Endothelial cell of umbilical vein (primary cell): ENCODE results near the gene LGR4. TPM values are rescaled to one million over a fixed set of nuclear protein-coding genes. Genes with fewer than 3 reads are reported as not detected.

Source experiments
- BruUV-seq: library from RNA; stranded (reverse); fragments of 400-500 nt; replicated peaks from 2 replicates; lab custom pipeline; 2021; lab: Mats Ljungman, UMichigan
- CTCF ChIA-PET: fragments of 300-600, 350-600 bp; sonication (Branson Sonifier 250); formaldehyde crosslinking; loops from one replicate; lab custom pipeline; 2021; ENCODE audit warnings: antibody characterized with exemption, inconsistent platforms; lab: Charles Lee
- POLR2A ChIA-PET: fragments of 300-600, 350-600 bp; sonication (Branson Sonifier 250); formaldehyde crosslinking; loops from one replicate; lab custom pipeline; 2021; ENCODE audit warnings: antibody characterized with exemption, inconsistent platforms; lab: Charles Lee
- DNase-seq: peaks from one replicate; pipeline ENCODE4 v3.0.0-alpha.2; 2011; ENCODE audit warnings: low read depth, low spot score
- FAIRE-seq: peaks from 2 replicates; lab custom pipeline; 2011; peaks lifted over from hg19 to GRCh38; lab: Jason Lieb, UNC
- H2AFZ ChIP-seq: 2 replicates; pipeline ENCODE4 v1.6.0; 2012; ENCODE audit warnings: low read depth, low read length, control low read depth, inconsistent platforms
- H3K27ac ChIP-seq: 2 replicates; pipeline ENCODE4 v1.5.1; 2011; ENCODE audit warnings: low read depth, mild to moderate bottlenecking, control low read depth, low read length, moderate library complexity; ENCODE audit not compliant: insufficient read depth
- H3K27me3 ChIP-seq, 2 experiments: 2 replicates each; pipeline versions ENCODE4 v1.6.0 to v1.6.1; 2011; ENCODE audit warnings: low read length in 2 of 2, mixed read lengths in 1 of 2; ENCODE audit not compliant: control insufficient read depth in 2 of 2, insufficient read depth in 2 of 2
- H3K36me3 ChIP-seq, 2 experiments: 2 replicates in 1 of 2; 3 replicates in 1 of 2; pipeline ENCODE4 v1.5.1; 2011; ENCODE audit warnings: low read length in 2 of 2, mild to moderate bottlenecking in 1 of 2, moderate library complexity in 1 of 2; ENCODE audit not compliant: control insufficient read depth in 2 of 2, insufficient read depth in 2 of 2; ENCODE audit errors: extremely low read depth in 1 of 2
- H3K4me1 ChIP-seq: 3 replicates; pipeline ENCODE4 v1.5.1; 2011; ENCODE audit warnings: mild to moderate bottlenecking, low read length; ENCODE audit not compliant: control insufficient read depth, insufficient read depth; ENCODE audit errors: extremely low read depth
- H3K4me2 ChIP-seq: 2 replicates; pipeline ENCODE4 v1.6.1; 2011; ENCODE audit warnings: low read length, control low read depth, mixed read lengths; ENCODE audit not compliant: insufficient read depth
- H3K4me3 ChIP-seq, 3 experiments: fragments of 200-600 bp in 1 of 3; sonication (generic), shearing (Covaris generic) in 1 of 3; replicated peaks in 1 of 3; 2 replicates each; pipeline ENCODE4 v1.5.1; 2011 to 2016; ENCODE audit warnings: control low read depth in 3 of 3, low read length in 3 of 3, mild to moderate bottlenecking in 2 of 3, inconsistent platforms in 1 of 3, low read depth in 1 of 3, moderate library complexity in 1 of 3; ENCODE audit not compliant: insufficient read depth in 1 of 3
- H3K79me2 ChIP-seq: 2 replicates; pipeline ENCODE4 v1.6.0; 2012; ENCODE audit warnings: low read length, inconsistent platforms; ENCODE audit not compliant: control insufficient read depth, insufficient read depth
- H3K9ac ChIP-seq: replicated peaks from 2 replicates; pipeline ENCODE3; 2011; ENCODE audit warnings: low read length, control low read depth; ENCODE audit not compliant: insufficient read depth; ENCODE audit errors: extremely low read depth
- H3K9me1 ChIP-seq: replicated peaks from 3 replicates; pipeline ENCODE4 v1.6.0; 2011; ENCODE audit warnings: mild to moderate bottlenecking, low read length; ENCODE audit not compliant: control insufficient read depth, insufficient read depth; ENCODE audit errors: extremely low read depth
- H3K9me3 ChIP-seq: replicated peaks from 2 replicates; pipeline ENCODE4 v1.5.1; 2012; ENCODE audit warnings: low read length, inconsistent platforms; ENCODE audit not compliant: control insufficient read depth, insufficient read depth
- H4K20me1 ChIP-seq: replicated peaks from 2 replicates; pipeline ENCODE3; 2011; ENCODE audit warnings: mild to moderate bottlenecking, low read length; ENCODE audit not compliant: control insufficient read depth, insufficient read depth; ENCODE audit errors: extremely low read depth
- CTCF ChIP-seq, 2 donors: IDR thresholded peaks; 1 replicate in 1 of 2; 2 replicates in 1 of 2; pipeline ENCODE4 v1.5.1; 2011; ENCODE audit warnings: low read length in 2 of 2, mild to moderate bottlenecking in 2 of 2, moderate library complexity in 2 of 2, control low read depth in 1 of 2, inconsistent platforms in 1 of 2, low read depth in 1 of 2; ENCODE audit not compliant: insufficient read depth in 1 of 2; ENCODE audit errors: extremely low read depth in 1 of 2
- EZH2 ChIP-seq: IDR thresholded peaks from 2 replicates; pipeline ENCODE4 v1.6.1; 2012; ENCODE audit warnings: borderline replicate concordance, low read depth, mild to moderate bottlenecking, moderate library complexity, low read length, inconsistent platforms; ENCODE audit not compliant: severe bottlenecking
- FOS ChIP-seq: IDR thresholded peaks from 2 replicates; pipeline ENCODE4 v1.6.1; 2011; ENCODE audit warnings: mild to moderate bottlenecking, low read length, moderate library complexity, borderline replicate concordance; ENCODE audit not compliant: insufficient read depth
- GATA2 ChIP-seq: IDR thresholded peaks from 2 replicates; pipeline ENCODE4 v1.7.0; 2011; ENCODE audit warnings: low read depth, mild to moderate bottlenecking, moderate library complexity, mixed read lengths, low read length; ENCODE audit not compliant: insufficient read length, insufficient read depth
- JUN ChIP-seq: IDR thresholded peaks from 2 replicates; pipeline ENCODE4 v1.6.1; 2011; ENCODE audit warnings: borderline replicate concordance, low read depth; ENCODE audit not compliant: insufficient read length, insufficient read depth
- MAX ChIP-seq: IDR thresholded peaks from 2 replicates; pipeline ENCODE4 v1.6.1; 2011; ENCODE audit not compliant: insufficient read depth, insufficient read length
- MYC ChIP-seq: IDR thresholded peaks from one replicate; pipeline ENCODE4 v1.6.1; 2011; ENCODE audit warnings: mild to moderate bottlenecking, low read depth, low read length
- POLR2A ChIP-seq: IDR thresholded peaks from 2 replicates; pipeline ENCODE4 v1.6.1; 2012; ENCODE audit warnings: low read depth, mild to moderate bottlenecking, control low read depth, low read length
- POLR2AphosphoS5 ChIP-seq: IDR thresholded peaks from 2 replicates; pipeline ENCODE4 v1.6.1; 2012; ENCODE audit warnings: low read depth, mild to moderate bottlenecking, control low read depth, low read length, moderate library complexity; ENCODE audit not compliant: insufficient read depth
- dilution Hi-C: fragments of 300-500 bp; cut with MboI; formaldehyde crosslinking; loops from one replicate; pipeline ENCODE4 v1.15.0; 2019; ENCODE audit warnings: low sequenced_read_pairs; ENCODE audit not compliant: extremely low pct_ligation_motif_present
- intact Hi-C: fragments of 100-400 bp; cut with micrococcal nuclease; formaldehyde crosslinking; loops from one replicate; pipeline ENCODE4 v1.10.0; 2022
- polyA plus RNA-seq, 4 experiments: library from polyadenylated mRNA; depleted of rRNA in 3 of 4; stranded (reverse) in 3 of 4; unstranded in 1 of 4; fragments of >200 nt; gene quantifications; 2 replicates each; pipeline versions ENCODE4 v1.2.1 to v1.2.3, GENCODE V29; 2011 to 2012; ENCODE audit warnings: missing spikeins in 1 of 4
- total RNA-seq: library from RNA; stranded (reverse); gene quantifications from 2 replicates; pipeline ENCODE4 v1.2.3, GENCODE V29; 2021

Gene LGR4
- total and polyA plus RNA-seq, 2 donors (not counting 3 experiments of a cell fraction or from before 2014, with no cell fraction given), result 1.3 to 3.1 TPM

- intact Hi-C loops (no loop called here), dilution Hi-C loops (no loop called here)
- Histone ChIP-seq H3K4me1 (peaks cover 4% of the 10 kb centered on the region), H3K36me3 (no peaks in the 10 kb centered on the region), H3K4me3 (no peak overlapping the region), H3K9me3 (no peaks in the 10 kb centered on the region), H3K4me2 (no peak overlapping the region), H3K27ac (no peak overlapping the region), H4K20me1 (no peaks in the 10 kb centered on the region), H3K9me1 (no peaks in the 10 kb centered on the region), H2AFZ (no peak overlapping the region), H3K27me3 (no peaks in the 10 kb centered on the region), H3K79me2 (no peaks in the 10 kb centered on the region), H3K9ac (no peak overlapping the region)
- FAIRE-seq, result no peak
- ChIA-PET CTCF (no interaction called here), POLR2A (no interaction called here)
- BruUV-seq, result no TSS peak
- TF ChIP-seq FOS (no peak), CTCF (IDR thresholded peaks at IDR 0.05; ENCODE audit: extremely low read depth in 1 of 2, insufficient read depth in 1 of 2, low read depth in 1 of 2, low read length in 2 of 2) (no peak), POLR2A (no peak), POLR2AphosphoS5 (no peak), EZH2 (no peak), MAX (no peak), GATA2 (no peak), MYC (no peak), JUN (no peak)
- DNase-seq, result peak; percentile 5
Observed at GRCh38 chr11:27397624-27398399, 74.8 kb downstream of the LGR4 start.
